CD4-positive, alpha-beta T cell treated with Interleukin-21 for 1 hour (primary cell): ENCODE data around the gene SLC10A7.
"Not testable (repeated sequence)": the region's sequence is repeated elsewhere in the genome, so short reads cannot be mapped to it uniquely, and the experiment has no call there.

ENCODE experiments used
- DNase-seq: peaks from one replicate; pipeline ENCODE4 v3.0.0-alpha.2; 2020

The SLC10A7 gene

GRCh38 chr4:146436423-146437162 is 85.1 kb downstream of the SLC10A7 start:
- no peak for DNase-seq

- DNase-seq = no peak
Measured at GRCh38 chr4:146435962-146436361, 85.8 kb downstream of the SLC10A7 start.

- DNase-seq = no peak
Measured at GRCh38 chr4:146432065-146432464, 89.7 kb downstream of the SLC10A7 start.

GRCh38 chr4:146428298-146428697 is 93.4 kb downstream of the SLC10A7 start:
- no peak for DNase-seq

- no peak for DNase-seq
Measured at GRCh38 chr4:146417822-146418221, 103.9 kb downstream of the SLC10A7 start.

- no peak for DNase-seq
Measured at GRCh38 chr4:146415829-146416228, 105.9 kb downstream of the SLC10A7 start.

- DNase-seq = no peak
Measured at GRCh38 chr4:146407669-146408084, 114.1 kb downstream of the SLC10A7 start.

GRCh38 chr4:146407257-146407656 is 114.5 kb downstream of the SLC10A7 start:
- no peak for DNase-seq

- DNase-seq = no peak
Measured at GRCh38 chr4:146401274-146401673, 120.5 kb downstream of the SLC10A7 start.

- no peak for DNase-seq
Measured at GRCh38 chr4:146398896-146399445, 122.8 kb downstream of the SLC10A7 start.

GRCh38 chr4:146398404-146398803 is 123.3 kb downstream of the SLC10A7 start:
- DNase-seq = no peak

GRCh38 chr4:146389561-146389960 is 132.2 kb downstream of the SLC10A7 start:
- DNase-seq = no peak

- DNase-seq = no peak
Measured at GRCh38 chr4:146382194-146382593, 139.5 kb downstream of the SLC10A7 start.

- DNase-seq = no peak
Measured at GRCh38 chr4:146381263-146381872, 140.4 kb downstream of the SLC10A7 start.

GRCh38 chr4:146379744-146380143 is 142.0 kb downstream of the SLC10A7 start:
- DNase-seq = no peak

- no peak for DNase-seq
Measured at GRCh38 chr4:146371812-146372211, 149.9 kb downstream of the SLC10A7 start.

GRCh38 chr4:146370841-146371240 is 150.9 kb downstream of the SLC10A7 start:
- DNase-seq = no peak

- DNase-seq = no peak
Measured at GRCh38 chr4:146369446-146369845, 152.3 kb downstream of the SLC10A7 start.

- no peak for DNase-seq
Measured at GRCh38 chr4:146368209-146368608, 153.5 kb downstream of the SLC10A7 start.

- no peak for DNase-seq
Measured at GRCh38 chr4:146367347-146367746, 154.4 kb downstream of the SLC10A7 start.

- no peak for DNase-seq
Measured at GRCh38 chr4:146359771-146360170, 162.0 kb downstream of the SLC10A7 start.

GRCh38 chr4:146350114-146350513 is 171.6 kb downstream of the SLC10A7 start:
- not testable (repeated sequence) for DNase-seq

GRCh38 chr4:146349306-146349705 is 172.4 kb downstream of the SLC10A7 start:
- DNase-seq = no peak

GRCh38 chr4:146347822-146348221 is 173.9 kb downstream of the SLC10A7 start:
- no peak for DNase-seq
